PC-9 (cell line): Measurements from ENCODE around the gene KIDINS220. TPM values are rescaled to one million over a fixed set of nuclear protein-coding genes. Genes with fewer than 3 reads are reported as not detected.

ENCODE experiments used
- BruUV-seq: library from RNA; stranded (reverse); fragments of 400-500 nt; replicated peaks from 2 replicates; lab custom pipeline; 2021; lab: Mats Ljungman, UMichigan
- CTCF ChIA-PET: fragments of 300-600 bp; sonication (Branson Sonifier 250); formaldehyde crosslinking; loops from one replicate; lab custom pipeline; 2022; ENCODE audit warnings: antibody characterized with exemption; lab: Charles Lee
- POLR2A ChIA-PET: fragments of 300-600 bp; sonication (Branson Sonifier 250); formaldehyde crosslinking; loops from one replicate; lab custom pipeline; 2022; ENCODE audit warnings: antibody characterized with exemption; ENCODE audit not compliant: unreplicated experiment; lab: Charles Lee
- DNase-seq, 2 experiments: peaks; one replicate each; pipeline versions ENCODE4 v3.0.0 to v3.0.0-alpha.2; 2015 to 2022; ENCODE audit warnings: mixed read lengths in 1 of 2
- H2AFZ ChIP-seq: fragments of 200-600 bp; sonication (generic); 2 replicates; pipeline ENCODE4 v1.8.1; 2017; ENCODE audit warnings: antibody characterized with exemption
- H3F3A ChIP-seq: fragments of 200-600 bp; sonication (generic); 2 replicates; pipeline ENCODE4 v1.8.1; 2017; ENCODE audit warnings: antibody characterized with exemption, mild to moderate bottlenecking, low read depth; ENCODE audit not compliant: insufficient read depth
- H3K27ac ChIP-seq: fragments of 200-600 bp; sonication (generic); 2 replicates; pipeline ENCODE4 v1.6.1; 2016; ENCODE audit warnings: mixed run types
- H3K27me3 ChIP-seq: fragments of 200-600 bp; sonication (generic); 2 replicates; pipeline ENCODE4 v1.6.1; 2016; ENCODE audit warnings: low read depth, mixed run types; ENCODE audit not compliant: insufficient read depth
- H3K36me3 ChIP-seq: fragments of 200-600 bp; sonication (generic); 2 replicates; pipeline ENCODE4 v1.6.1; 2016; ENCODE audit warnings: low read depth, mixed run types
- H3K4me1 ChIP-seq: fragments of 200-600 bp; sonication (generic); replicated peaks from 2 replicates; pipeline ENCODE4 v1.6.1; 2016; ENCODE audit warnings: mixed run types; ENCODE audit not compliant: insufficient read depth
- H3K4me2 ChIP-seq: fragments of 200-600 bp; sonication (generic); 2 replicates; pipeline ENCODE4 v1.6.1; 2017; ENCODE audit warnings: mixed run types
- H3K4me3 ChIP-seq: fragments of 200-600 bp; sonication (generic); 2 replicates; pipeline ENCODE4 v1.6.1; 2016; ENCODE audit warnings: mixed run types
- H3K79me2 ChIP-seq: fragments of 200-600 bp; sonication (generic); 2 replicates; pipeline ENCODE4 v1.6.1; 2017; ENCODE audit warnings: low read depth, mixed run types
- H3K9me2 ChIP-seq: fragments of 200-600 bp; sonication (generic); 2 replicates; pipeline ENCODE4 v1.8.1; 2017; ENCODE audit warnings: mild to moderate bottlenecking; ENCODE audit not compliant: insufficient read depth
- H3K9me3 ChIP-seq: fragments of 200-600 bp; sonication (generic); 2 replicates; pipeline ENCODE4 v1.8.1; 2016; ENCODE audit warnings: low read depth; ENCODE audit not compliant: insufficient read depth
- H4K20me1 ChIP-seq: fragments of 200-600 bp; sonication (generic); 2 replicates; pipeline ENCODE4 v1.8.1; 2017; ENCODE audit not compliant: insufficient read depth
- CTCF ChIP-seq: fragments of 200-600 bp; sonication (generic); conservative IDR thresholded peaks from 2 replicates; pipeline ENCODE4 v1.6.1; 2017; ENCODE audit warnings: mixed run types, antibody characterized with exemption, mild to moderate bottlenecking, moderate library complexity
- EZH2 ChIP-seq: fragments of 200-600 bp; sonication (generic); IDR thresholded peaks from 2 replicates; pipeline ENCODE4 v1.8.0; 2017; ENCODE audit warnings: antibody characterized with exemption, low read depth
- intact Hi-C: fragments of 100-400 bp; cut with micrococcal nuclease; formaldehyde crosslinking; loops from one replicate; pipeline ENCODE4 v1.10.0; 2022; ENCODE audit not compliant: unreplicated experiment
- total RNA-seq: library from RNA; stranded (reverse); gene quantifications from 2 replicates; pipeline ENCODE4 v1.2.3, GENCODE V29; 2021

The KIDINS220 gene
- total RNA-seq, 1 experiment from 2014 or later = 13.9 TPM

- CTCF ChIA-PET = no interaction called here
- Histone ChIP-seq H3K4me2 (no peak overlapping the region), H4K20me1 (no peaks in the 10 kb centered on the region), H3K79me2 (no peaks in the 10 kb centered on the region), H3K27me3 (no peaks in the 10 kb centered on the region), H2AFZ (no peak overlapping the region), H3K4me1 (no peaks in the 10 kb centered on the region), H3K36me3 (peaks cover 20% of the 10 kb centered on the region), H3K9me3 (no peaks in the 10 kb centered on the region), H3K9me2 (no peaks in the 10 kb centered on the region), H3F3A (no peaks in the 10 kb centered on the region), H3K4me3 (no peak overlapping the region), H3K27ac (no peak overlapping the region)
- no peak for DNase-seq
- no TSS peak for BruUV-seq
- POLR2A ChIA-PET = no interaction called here
- intact Hi-C loops = no loop called here
- TF ChIP-seq CTCF (no peak), EZH2 (no peak)
Observed at GRCh38 chr2:8863331-8863953, 26.0 kb upstream of the KIDINS220 start.

- ChIA-PET CTCF (no interaction called here), POLR2A (no interaction called here)
- Histone ChIP-seq H3K27me3 (no peaks in the 10 kb centered on the region), H3K27ac (no peak overlapping the region), H3K36me3 (peaks cover 10% of the 10 kb centered on the region), H4K20me1 (no peaks in the 10 kb centered on the region), H3K9me3 (no peaks in the 10 kb centered on the region), H3F3A (no peaks in the 10 kb centered on the region), H3K4me1 (no peaks in the 10 kb centered on the region), H3K9me2 (no peaks in the 10 kb centered on the region), H3K79me2 (no peaks in the 10 kb centered on the region), H3K4me2 (no peak overlapping the region), H3K4me3 (no peak overlapping the region), H2AFZ (no peak overlapping the region)
- intact Hi-C loops = no loop called here
- no TSS peak for BruUV-seq
- DNase-seq = no peak
- no peak for TF ChIP-seq CTCF
- no peak for TF ChIP-seq EZH2
Observed at GRCh38 chr2:8862230-8862629, 24.8 kb upstream of the KIDINS220 start.

GRCh38 chr2:8861797-8862196 is 24.4 kb upstream of the KIDINS220 start:
- no peaks in the 10 kb centered on the region for H4K20me1 ChIP-seq
- TF ChIP-seq CTCF (no peak), EZH2 (no peak)
- no peak overlapping the region for H3K4me3 ChIP-seq
- intact Hi-C loops = no loop called here
- no peaks in the 10 kb centered on the region for H3K27me3 ChIP-seq
- no peaks in the 10 kb centered on the region for H3F3A ChIP-seq
- no peak overlapping the region for H3K27ac ChIP-seq
- CTCF ChIA-PET = no interaction called here
- H3K9me3 ChIP-seq = no peaks in the 10 kb centered on the region
- no TSS peak for BruUV-seq
- no peaks in the 10 kb centered on the region for H3K79me2 ChIP-seq
- no peaks in the 10 kb centered on the region for H3K4me1 ChIP-seq
- H3K4me2 ChIP-seq = no peak overlapping the region
- peaks cover 9% of the 10 kb centered on the region for H3K36me3 ChIP-seq
- no peak overlapping the region for H2AFZ ChIP-seq
- POLR2A ChIA-PET = no interaction called here
- DNase-seq = no peak
- H3K9me2 ChIP-seq = no peaks in the 10 kb centered on the region
